GM12878 (cell line): Measurements from ENCODE around the gene BCL2L13. TPM values are rescaled to one million over a fixed set of nuclear protein-coding genes. Genes with fewer than 3 reads are reported as not detected.

ENCODE experiments used
- ATF2 ChIP-seq: IDR thresholded peaks from 2 replicates; pipeline ENCODE4 v1.6.1; 2012; ENCODE audit warnings: low read length, inconsistent platforms
- BACH1 ChIP-seq: fragments of 450-650 bp; IDR thresholded peaks from 2 replicates; pipeline ENCODE4 v1.6.1; 2017; ENCODE audit warnings: mild to moderate bottlenecking, borderline replicate concordance
- CHD4 ChIP-seq: fragments of 200-600 bp; sonication (generic); IDR thresholded peaks from 2 replicates; pipeline ENCODE4 v1.6.1; 2016; ENCODE audit warnings: mild to moderate bottlenecking
- DPF2 ChIP-seq: fragments of 450-650 bp; IDR thresholded peaks from 2 replicates; pipeline ENCODE4 v1.6.1; 2017; ENCODE audit warnings: mild to moderate bottlenecking
- E2F8 ChIP-seq: fragments of 450-650 bp; IDR thresholded peaks from 2 replicates; pipeline ENCODE4 v1.6.1; 2018; ENCODE audit warnings: mild to moderate bottlenecking, low read depth, moderate library complexity; ENCODE audit not compliant: partially characterized antibody
- EED ChIP-seq: sonication (generic); IDR thresholded peaks from 2 replicates; pipeline ENCODE4 v1.6.1; 2016; ENCODE audit warnings: antibody characterized with exemption, low read depth
- IKZF2 ChIP-seq, 2 experiments: fragments of 450-650 bp; IDR thresholded peaks; 2 replicates each; pipeline ENCODE4 v1.6.1; 2017; ENCODE audit warnings: mild to moderate bottlenecking in 2 of 2, moderate library complexity in 2 of 2
- MLLT1 ChIP-seq: fragments of 450-650 bp; IDR thresholded peaks from 2 replicates; pipeline ENCODE4 v1.6.1; 2016; ENCODE audit warnings: mild to moderate bottlenecking
- PML ChIP-seq: IDR thresholded peaks from 2 replicates; pipeline ENCODE4 v1.6.1; 2012; ENCODE audit warnings: low read length, inconsistent platforms
- RB1 ChIP-seq: fragments of 450-650 bp; formaldehyde crosslinking; IDR thresholded peaks from 2 replicates; pipeline ENCODE4 v1.6.1; 2017; ENCODE audit warnings: mild to moderate bottlenecking, borderline replicate concordance
- RUNX3 ChIP-seq: IDR thresholded peaks from 2 replicates; pipeline ENCODE4 v1.6.1; 2012; ENCODE audit warnings: low read length, inconsistent platforms
- SMARCA5 ChIP-seq: fragments of 450-650 bp; IDR thresholded peaks from 2 replicates; pipeline ENCODE4 v1.6.1; 2017; ENCODE audit warnings: mild to moderate bottlenecking
- SP1 ChIP-seq: IDR thresholded peaks from one replicate; pipeline ENCODE4 v1.6.1; 2011; ENCODE audit warnings: low read depth, low read length
- SREBF1 ChIP-seq: IDR thresholded peaks from 2 replicates; pipeline ENCODE4 v1.6.1; 2012; ENCODE audit warnings: mild to moderate bottlenecking, low read length
- STAT1 ChIP-seq: fragments of 450-650 bp; conservative IDR thresholded peaks from 2 replicates; pipeline ENCODE4 v1.6.1; 2014; ENCODE audit warnings: antibody characterized with exemption, mild to moderate bottlenecking
- TAF1 ChIP-seq: IDR thresholded peaks from 2 replicates; pipeline ENCODE4 v1.6.1; 2011; ENCODE audit warnings: mild to moderate bottlenecking, low read depth, low read length, borderline replicate concordance
- TARDBP ChIP-seq: IDR thresholded peaks from 2 replicates; pipeline ENCODE4 v1.6.1; 2016; ENCODE audit warnings: borderline replicate concordance
- YY1 ChIP-seq: IDR thresholded peaks from 2 replicates; pipeline ENCODE4 v1.6.1; 2011; ENCODE audit warnings: low read depth, mild to moderate bottlenecking, low read length
- ZNF217 ChIP-seq: fragments of 450-650 bp; IDR thresholded peaks from 2 replicates; pipeline ENCODE4 v1.6.1; 2017; ENCODE audit warnings: antibody characterized with exemption, mild to moderate bottlenecking
- ZZZ3 ChIP-seq: IDR thresholded peaks from 2 replicates; pipeline ENCODE4 v1.6.1; 2011; ENCODE audit warnings: low read depth; ENCODE audit not compliant: control insufficient read depth, insufficient read length
- polyA plus RNA-seq, 11 experiments: library from polyadenylated mRNA; depleted of rRNA in 4 of 11; unstranded in 6 of 11; stranded (reverse) in 5 of 11; fragments of >200 nt; fragmentation: Nextera tagmentation in 4 of 11; fragmentation: Illumina TruSeq in 1 of 11; extraction: Ambion mirVana in 4 of 11; extraction: Trizol in 1 of 11; gene quantifications; 1 replicate in 1 of 11; 2 replicates in 10 of 11; pipeline versions ENCODE4 v1.2.1 to v1.2.3, GENCODE V29; 2011 to 2016; ENCODE audit warnings: inconsistent platforms in 2 of 11, missing spikeins in 2 of 11, low read depth in 1 of 11
- total RNA-seq, 4 experiments: library from RNA; depleted of rRNA in 3 of 4; stranded (reverse); fragments of >200 nt in 3 of 4; fragmentation: Illumina TruSeq in 1 of 4; extraction: Trizol in 1 of 4; gene quantifications; 2 replicates each; pipeline versions ENCODE4 v1.2.1 to v1.2.3, GENCODE V29; 2013 to 2021
- TF ChIP-seq, protein P1 (sequence below), 3 experiments: IDR thresholded peaks in 2 of 3; conservative IDR thresholded peaks in 1 of 3; 2 replicates each; pipeline ENCODE4 v1.5.1; 2011; ENCODE audit warnings: low read depth in 3 of 3, low read length in 3 of 3, mild to moderate bottlenecking in 3 of 3, control low read depth in 2 of 3, moderate library complexity in 2 of 3, inconsistent platforms in 1 of 3, mixed read lengths in 1 of 3; ENCODE audit not compliant: control insufficient read depth in 2 of 3, insufficient read depth in 1 of 3; ENCODE audit errors: extremely low read depth in 1 of 3
- TF ChIP-seq, protein P2 (sequence below): IDR thresholded peaks from 2 replicates; pipeline ENCODE4 v1.6.1; 2011; ENCODE audit warnings: borderline replicate concordance, low read depth, mild to moderate bottlenecking, moderate library complexity, low read length; ENCODE audit not compliant: insufficient read depth, poor library complexity, severe bottlenecking

Gene BCL2L13
- total and polyA plus RNA-seq, 10 of the 15 experiments (the other 5 are each of a cell fraction or from before 2014, with no cell fraction given) = 18.6 to 30.6 (median 28.2) TPM

- TF ChIP-seq STAT1 (no peak), ZZZ3 (no peak), PML (peak; percentile 98), EED (peak; percentile 55; the same call in 1 of the 2 replicates), BACH1 (0 out of 2 replicates have a peak, but pooled peaks have one; percentile 46), CHD4 (no peak), E2F8 (no peak), RUNX3 (peak; percentile 32; the same call in 1 of the 2 replicates), TARDBP (no peak), DPF2 (no peak), IKZF2 (IDR thresholded peaks at IDR 0.05) (peak in 1 of 2 experiments; percentile 70; a peak in 2 of 4 replicates), ZNF217 (no peak), SP1 (peak; percentile 23), SMARCA5 (no peak), RB1 (no peak; the same call in 1 of the 2 replicates), ATF2 (no peak), YY1 (peak; percentile 97), TAF1 (peak; percentile 95), SREBF1 (no peak), MLLT1 (peak; percentile 77; the same call in 1 of the 2 replicates)
- TF ChIP-seq, protein P1, sequence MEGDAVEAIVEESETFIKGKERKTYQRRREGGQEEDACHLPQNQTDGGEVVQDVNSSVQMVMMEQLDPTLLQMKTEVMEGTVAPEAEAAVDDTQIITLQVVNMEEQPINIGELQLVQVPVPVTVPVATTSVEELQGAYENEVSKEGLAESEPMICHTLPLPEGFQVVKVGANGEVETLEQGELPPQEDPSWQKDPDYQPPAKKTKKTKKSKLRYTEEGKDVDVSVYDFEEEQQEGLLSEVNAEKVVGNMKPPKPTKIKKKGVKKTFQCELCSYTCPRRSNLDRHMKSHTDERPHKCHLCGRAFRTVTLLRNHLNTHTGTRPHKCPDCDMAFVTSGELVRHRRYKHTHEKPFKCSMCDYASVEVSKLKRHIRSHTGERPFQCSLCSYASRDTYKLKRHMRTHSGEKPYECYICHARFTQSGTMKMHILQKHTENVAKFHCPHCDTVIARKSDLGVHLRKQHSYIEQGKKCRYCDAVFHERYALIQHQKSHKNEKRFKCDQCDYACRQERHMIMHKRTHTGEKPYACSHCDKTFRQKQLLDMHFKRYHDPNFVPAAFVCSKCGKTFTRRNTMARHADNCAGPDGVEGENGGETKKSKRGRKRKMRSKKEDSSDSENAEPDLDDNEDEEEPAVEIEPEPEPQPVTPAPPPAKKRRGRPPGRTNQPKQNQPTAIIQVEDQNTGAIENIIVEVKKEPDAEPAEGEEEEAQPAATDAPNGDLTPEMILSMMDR (IDR thresholded peaks at IDR 0.05 in 2 of 3, conservative IDR thresholded peaks at IDR 0.05 in 1 of 3; ENCODE audit: control insufficient read depth in 2 of 3, extremely low read depth in 1 of 3, insufficient read depth in 1 of 3, low read depth in 3 of 3, low read length in 3 of 3) = peak in 1 of 3 experiments; percentile 16; a peak in 1 of 6 replicates
- TF ChIP-seq, protein P2, sequence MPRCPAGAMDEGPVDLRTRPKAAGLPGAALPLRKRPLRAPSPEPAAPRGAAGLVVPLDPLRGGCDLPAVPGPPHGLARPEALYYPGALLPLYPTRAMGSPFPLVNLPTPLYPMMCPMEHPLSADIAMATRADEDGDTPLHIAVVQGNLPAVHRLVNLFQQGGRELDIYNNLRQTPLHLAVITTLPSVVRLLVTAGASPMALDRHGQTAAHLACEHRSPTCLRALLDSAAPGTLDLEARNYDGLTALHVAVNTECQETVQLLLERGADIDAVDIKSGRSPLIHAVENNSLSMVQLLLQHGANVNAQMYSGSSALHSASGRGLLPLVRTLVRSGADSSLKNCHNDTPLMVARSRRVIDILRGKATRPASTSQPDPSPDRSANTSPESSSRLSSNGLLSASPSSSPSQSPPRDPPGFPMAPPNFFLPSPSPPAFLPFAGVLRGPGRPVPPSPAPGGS = no peak
These were observed at the start of gene BCL2L13 (continued) for GRCh38 chr22:17638432-17639246.
